HepG2 (cell line): Measurements from ENCODE around the gene ASGR1. TPM values are rescaled to one million over a fixed set of nuclear protein-coding genes. Genes with fewer than 3 reads are reported as not detected.

Experiments used
- ELF1 ChIP-seq: sonication (generic); formaldehyde crosslinking; IDR thresholded peaks from 2 replicates; pipeline ENCODE4 v1.4.0; 2020; ENCODE audit warnings: missing genetic modification reagents
- GATA4 ChIP-seq: sonication (generic); IDR thresholded peaks from 2 replicates; pipeline ENCODE4 v1.6.1; 2016; ENCODE audit warnings: antibody characterized with exemption, low read depth, borderline replicate concordance
- KLF16 ChIP-seq, 2 experiments: sonication (generic) in 1 of 2; formaldehyde crosslinking in 1 of 2; IDR thresholded peaks; 2 replicates each; pipeline versions ENCODE4 v1.6.1 to v1.8.0; 2016 to 2023; ENCODE audit warnings: missing genetic modification reagents in 2 of 2, missing compliant biosample characterization in 1 of 2
- MED1 ChIP-seq: sonication (generic); formaldehyde crosslinking; IDR thresholded peaks from 2 replicates; pipeline ENCODE4 v1.4.0; 2020; ENCODE audit warnings: missing genetic modification reagents
- SAP130 ChIP-seq: IDR thresholded peaks from 2 replicates; pipeline ENCODE4 v1.6.1; 2016; ENCODE audit warnings: low read depth
- SMAD3 ChIP-seq: sonication (generic); formaldehyde crosslinking; IDR thresholded peaks from 2 replicates; pipeline ENCODE4 v1.4.0; 2020; ENCODE audit warnings: missing genetic modification reagents
- SPEN ChIP-seq: sonication (generic); formaldehyde crosslinking; IDR thresholded peaks from 2 replicates; pipeline ENCODE4 v1.5.1; 2020; ENCODE audit warnings: low read depth, mild to moderate bottlenecking, missing genetic modification reagents
- SSRP1 ChIP-seq: IDR thresholded peaks from 2 replicates; pipeline ENCODE4 v1.6.1; 2016; ENCODE audit warnings: control low read depth
- TBP ChIP-seq: sonication (generic); formaldehyde crosslinking; IDR thresholded peaks from 2 replicates; pipeline ENCODE4 v1.5.0; 2020; ENCODE audit warnings: missing genetic modification reagents
- ZFP62 ChIP-seq: sonication (generic); formaldehyde crosslinking; IDR thresholded peaks from 2 replicates; pipeline ENCODE4 v1.4.0; 2020; ENCODE audit warnings: missing genetic modification reagents
- ZFX ChIP-seq: sonication (generic); formaldehyde crosslinking; IDR thresholded peaks from 2 replicates; pipeline ENCODE4 v1.4.0; 2020; ENCODE audit warnings: mild to moderate bottlenecking, low read depth, missing genetic modification reagents, moderate library complexity
- ZNF691 ChIP-seq: sonication (generic); formaldehyde crosslinking; IDR thresholded peaks from 2 replicates; pipeline ENCODE4 v1.4.0; 2020; ENCODE audit warnings: missing genetic modification reagents, low read depth, mild to moderate bottlenecking, borderline replicate concordance
- polyA plus RNA-seq, 8 experiments: library from polyadenylated mRNA; depleted of rRNA in 3 of 8; stranded (reverse) in 7 of 8; unstranded in 1 of 8; fragments of >200 nt; fragmentation: Illumina TruSeq in 4 of 8; extraction: Trizol in 4 of 8; gene quantifications; 2 replicates each; pipeline versions ENCODE4 v1.2.1 to v1.2.3, GENCODE V29; 2011 to 2016; ENCODE audit warnings: low read depth in 4 of 8, missing spikeins in 1 of 8, mixed read lengths in 1 of 8; ENCODE audit not compliant: insufficient read depth in 1 of 8
- total RNA-seq, 5 experiments: library from RNA; depleted of rRNA; stranded (reverse); fragments of >200 nt; fragmentation: Illumina TruSeq; extraction: Trizol; gene quantifications; 2 replicates each; pipeline ENCODE4 v1.2.3, GENCODE V29; 2016; ENCODE audit warnings: low read depth in 1 of 5

Gene ASGR1
- total and polyA plus RNA-seq, 2 of the 13 experiments (the other 11 are each of a cell fraction or from before 2014, with no cell fraction given) = 353 to 796 TPM

DNA sequence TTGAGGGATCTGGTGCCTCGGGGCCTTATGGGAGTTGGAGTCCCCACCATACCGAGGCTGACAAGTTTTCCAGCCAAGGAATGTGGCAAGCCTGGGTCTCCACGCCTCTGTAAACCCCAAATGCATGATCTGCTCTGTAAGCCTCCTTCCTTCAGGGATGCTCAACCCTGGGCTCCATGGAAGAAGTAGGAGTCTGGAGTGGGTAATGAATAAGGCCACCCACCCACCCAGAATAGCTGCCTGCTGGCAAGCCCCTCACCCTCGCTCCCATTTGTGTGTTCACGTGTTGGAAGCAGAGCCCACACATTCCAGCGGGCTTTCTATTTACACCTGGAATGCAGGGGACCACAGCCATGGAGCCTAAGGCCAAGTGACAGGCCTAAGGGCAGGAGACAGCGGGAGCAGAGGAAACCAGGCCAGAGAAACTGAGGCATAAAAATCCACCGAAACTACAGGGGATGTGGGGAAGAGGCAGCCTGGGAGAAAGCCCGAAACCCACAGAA, 36.0 kb upstream of the ASGR1 start (continued):
- TF ChIP-seq ZNF691 (CRISPR knock-in tag) (no peak), MED1 (CRISPR knock-in tag) (0 out of 2 replicates have a peak, but pooled peaks have one; percentile 6), SSRP1 (CRISPR knock-in tag) (peak; percentile 5; the same call in 1 of the 2 replicates), SAP130 (CRISPR knock-in tag) (peak; percentile 10; the same call in 1 of the 2 replicates), ZFX (0 out of 2 replicates have a peak, but pooled peaks have one; percentile 7), ZFP62 (CRISPR knock-in tag) (0 out of 2 replicates have a peak, but pooled peaks have one; percentile 84), KLF16 (CRISPR knock-in tag; IDR thresholded peaks at IDR 0.05) (0 out of 4 replicates have a peak, but pooled peaks of 1 of the 2 experiments have one; percentile 13), SMAD3 (CRISPR knock-in tag) (peak; percentile 4; the same call in 1 of the 2 replicates), TBP (CRISPR knock-in tag) (peak; percentile 97; the same call in 1 of the 2 replicates), ELF1 (CRISPR knock-in tag) (no peak), GATA4 (no peak), SPEN (CRISPR knock-in tag) (peak; percentile 24; the same call in 1 of the 2 replicates)
